NCI-H2107 treated with DMSO at 0.1 percent for 48 hours (cell line): ENCODE measurements around the gene PPP1R26.
"Not testable (repeated sequence)": the region's sequence is repeated elsewhere in the genome, so short reads cannot be mapped to it uniquely, and the experiment has no call there.

ENCODE experiments used
- DNase-seq: peaks from one replicate; lab custom pipeline; 2025; ENCODE audit not compliant: unreplicated experiment; lab: John Stamatoyannopoulos, UW

The PPP1R26 gene, protein sequence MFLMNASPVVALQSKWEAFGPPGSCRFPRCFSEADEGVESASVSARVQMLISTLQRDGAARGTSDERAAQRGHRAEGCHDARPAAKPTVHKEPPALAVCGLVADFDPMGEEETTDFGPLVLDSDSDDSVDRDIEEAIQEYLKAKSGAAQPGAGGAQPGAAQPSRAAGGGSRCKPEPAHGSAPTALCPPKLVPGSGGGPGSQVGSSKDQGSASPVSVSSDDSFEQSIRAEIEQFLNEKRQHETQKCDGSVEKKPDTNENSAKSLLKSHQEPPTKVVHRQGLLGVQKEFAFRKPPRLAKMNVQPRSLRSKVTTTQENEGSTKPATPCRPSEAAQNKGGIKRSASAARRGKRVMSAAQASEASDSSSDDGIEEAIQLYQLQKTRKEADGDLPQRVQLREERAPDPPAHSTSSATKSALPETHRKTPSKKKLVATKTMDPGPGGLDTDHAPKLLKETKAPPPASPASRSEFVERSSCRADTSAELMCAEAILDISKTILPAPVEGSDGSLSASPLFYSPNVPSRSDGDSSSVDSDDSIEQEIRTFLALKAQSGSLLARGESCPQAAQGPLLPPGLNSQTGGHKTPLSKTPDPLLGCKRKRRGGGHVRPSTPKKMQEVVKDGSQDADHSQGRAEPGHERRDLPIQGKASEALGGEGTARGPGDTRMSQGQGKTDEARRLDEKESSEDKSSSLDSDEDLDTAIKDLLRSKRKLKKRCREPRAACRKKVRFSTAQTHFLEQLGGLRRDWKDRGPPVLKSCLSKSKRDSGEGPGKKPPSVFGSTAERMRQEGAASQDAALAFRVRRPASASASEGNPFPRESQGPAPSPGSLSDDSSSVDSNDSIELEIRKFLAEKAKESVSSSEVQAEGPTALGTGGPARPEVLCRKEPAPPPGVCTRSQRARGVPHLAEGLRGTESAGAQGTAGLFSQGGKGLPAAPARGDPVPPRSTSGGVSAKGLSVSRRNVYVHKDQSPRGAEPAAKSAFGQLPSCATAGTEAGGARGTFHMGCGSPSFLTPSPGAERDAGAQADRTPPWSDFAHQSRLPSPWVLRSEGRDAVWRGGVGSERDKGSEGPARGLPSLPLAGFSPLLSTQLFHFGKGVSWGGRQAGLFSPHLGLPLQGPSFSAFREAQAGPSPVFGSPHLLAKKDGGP (N-terminal part only)

DNA sequence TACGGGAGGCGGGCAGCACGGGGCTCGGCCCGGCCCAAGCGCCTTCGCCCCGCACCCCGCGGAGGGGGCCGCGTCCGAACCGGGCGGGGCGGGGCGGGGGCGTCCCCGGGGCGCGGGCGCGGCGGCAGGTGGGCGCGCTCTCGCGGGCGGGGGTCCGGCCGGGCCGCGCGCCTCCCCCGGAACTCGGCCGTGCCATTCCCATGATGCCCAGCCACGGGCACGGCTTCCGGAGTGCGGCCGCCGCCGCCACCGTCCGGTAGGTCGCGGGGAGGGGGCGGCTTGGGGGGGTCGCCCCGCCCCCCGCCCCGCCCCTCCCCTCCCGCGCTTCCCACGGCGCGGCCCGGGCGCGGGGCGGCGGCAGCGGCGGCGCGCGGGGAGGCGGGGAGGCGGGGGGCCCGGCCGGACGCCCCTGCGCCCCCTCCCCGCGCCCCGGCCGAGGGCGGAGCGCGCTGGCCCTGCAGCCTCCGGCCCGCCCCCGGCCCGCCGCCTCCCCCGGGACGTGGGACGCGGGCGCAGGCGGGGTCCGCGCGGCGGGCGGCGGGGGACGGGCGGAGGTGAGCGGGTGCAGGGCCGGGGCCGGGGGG, at the start of gene PPP1R26:
PPP1R26 (plus strand) TSS at position 314 of the 584 bp plus-strand sequence. CDS start 4,729 bp downstream, outside the sequence.
- DNase-seq: no peak

DNA sequence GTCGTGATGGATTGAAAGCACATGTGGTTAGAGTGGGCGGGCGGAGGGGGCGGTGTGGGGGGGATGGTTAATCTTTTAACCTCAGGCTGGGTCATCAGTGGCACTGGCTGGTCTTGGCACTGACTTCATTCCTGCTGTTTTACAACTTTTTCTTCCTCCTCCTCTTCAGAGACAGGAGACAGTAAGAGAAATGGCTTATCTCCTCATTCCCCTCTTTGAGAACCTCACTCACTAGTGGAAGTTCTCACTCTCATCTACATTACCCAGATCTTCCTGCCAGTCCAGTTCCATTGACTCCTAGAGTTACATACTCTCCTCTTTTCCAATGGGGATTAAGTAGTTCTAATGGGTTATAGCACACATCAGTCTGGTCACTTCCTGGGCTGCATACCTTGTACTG, 42.3 kb upstream of the PPP1R26 start:
- no peak for DNase-seq

DNA sequence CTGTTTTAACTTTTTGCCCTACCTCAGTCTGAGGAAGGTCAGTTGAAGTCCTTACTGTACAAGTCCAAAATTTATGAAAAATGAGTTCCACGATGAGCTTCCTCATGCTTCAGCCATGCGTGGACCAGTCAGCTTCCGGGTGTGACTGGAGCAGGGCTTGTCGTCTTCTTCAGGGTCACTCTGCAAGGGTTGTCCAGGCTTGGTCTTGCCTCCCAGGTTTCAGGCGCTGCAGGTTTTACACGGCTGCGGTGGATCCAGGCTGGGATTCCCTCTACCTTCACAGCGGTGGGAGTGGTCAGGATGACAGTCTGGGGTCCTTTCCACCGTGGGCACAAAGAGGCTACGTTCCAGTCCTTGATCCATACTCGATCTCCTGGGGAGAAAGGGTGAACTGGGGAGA, 41.9 kb upstream of the PPP1R26 start:
- not testable (repeated sequence) for DNase-seq

GRCh38 chr9:135438581-135439232, 40.9 kb upstream of the PPP1R26 start:
- not testable (repeated sequence) for DNase-seq

DNA sequence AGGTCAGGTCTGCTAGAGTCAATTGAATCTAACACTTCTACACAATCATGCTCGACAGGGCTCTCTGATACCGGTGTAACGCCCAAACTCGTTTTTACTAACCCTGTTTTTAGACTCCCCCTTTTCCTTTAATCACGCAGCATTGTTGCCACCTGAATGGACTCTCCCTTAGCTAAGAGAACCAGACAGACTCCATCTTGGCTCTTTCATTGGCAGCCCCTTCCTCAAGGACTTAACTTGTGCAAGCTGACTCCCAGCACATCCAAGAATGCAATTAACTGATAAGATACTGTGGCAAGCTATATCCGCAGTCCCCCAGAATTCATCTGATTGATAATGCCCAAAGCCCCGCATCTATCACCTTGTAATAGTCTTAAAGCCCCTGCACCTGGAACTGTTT, 40.1 kb upstream of the PPP1R26 start:
- DNase-seq: not testable (repeated sequence)

DNA sequence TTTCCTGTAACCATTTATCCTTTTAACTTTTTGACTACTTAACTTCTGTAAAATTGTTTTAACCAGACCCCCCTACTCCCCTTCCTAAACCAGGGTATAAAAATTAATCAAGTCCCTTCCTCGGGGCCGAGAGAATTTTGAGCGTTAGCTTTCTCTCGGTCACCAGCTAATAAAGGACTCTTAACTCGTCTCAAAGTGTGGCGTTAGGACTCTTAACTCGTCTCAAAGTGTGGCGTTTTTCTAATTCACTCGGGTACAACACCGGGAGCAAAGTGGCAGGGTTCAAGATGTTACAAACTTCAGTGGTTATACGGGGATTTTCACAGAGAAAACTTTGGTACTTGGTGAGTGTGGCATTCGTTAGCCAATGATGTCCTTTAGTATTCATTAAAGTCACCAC, 39.7 kb upstream of the PPP1R26 start:
- no peak for DNase-seq

- DNase-seq: no peak
Observed at GRCh38 chr9:135440620-135441019, 39.0 kb upstream of the PPP1R26 start.

- DNase-seq: not testable (repeated sequence)
Observed at GRCh38 chr9:135441105-135442071, 38.2 kb upstream of the PPP1R26 start.

DNA sequence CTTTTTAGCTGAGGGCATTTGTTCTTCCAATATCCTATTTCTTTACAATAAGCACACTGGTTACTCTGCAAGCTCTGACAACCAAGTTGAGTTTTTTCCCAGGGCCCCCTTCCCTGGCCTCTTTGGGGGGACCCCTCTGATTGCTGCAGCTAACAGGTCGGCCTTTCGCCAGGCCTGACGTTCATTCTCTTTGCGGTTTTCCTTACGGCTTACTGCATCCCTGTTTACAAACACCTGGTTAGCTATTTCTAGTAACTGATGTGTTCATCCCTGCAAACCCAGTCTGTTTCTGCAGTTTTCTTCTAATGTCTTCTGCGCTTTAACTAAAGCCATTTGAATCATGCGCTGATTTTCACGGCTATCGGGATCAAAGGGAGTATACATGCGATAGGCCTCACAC, 37.5 kb upstream of the PPP1R26 start:
- no peak for DNase-seq

- DNase-seq: no peak
Observed at GRCh38 chr9:135443797-135444425, 35.7 kb upstream of the PPP1R26 start.

GRCh38 chr9:135447126-135447525, 32.5 kb upstream of the PPP1R26 start:
- DNase-seq: no peak

- DNase-seq: no peak
Observed at GRCh38 chr9:135448663-135449100, 30.9 kb upstream of the PPP1R26 start.

- peak; percentile 34 for DNase-seq
Observed at GRCh38 chr9:135449532-135449931, 30.1 kb upstream of the PPP1R26 start.

DNA sequence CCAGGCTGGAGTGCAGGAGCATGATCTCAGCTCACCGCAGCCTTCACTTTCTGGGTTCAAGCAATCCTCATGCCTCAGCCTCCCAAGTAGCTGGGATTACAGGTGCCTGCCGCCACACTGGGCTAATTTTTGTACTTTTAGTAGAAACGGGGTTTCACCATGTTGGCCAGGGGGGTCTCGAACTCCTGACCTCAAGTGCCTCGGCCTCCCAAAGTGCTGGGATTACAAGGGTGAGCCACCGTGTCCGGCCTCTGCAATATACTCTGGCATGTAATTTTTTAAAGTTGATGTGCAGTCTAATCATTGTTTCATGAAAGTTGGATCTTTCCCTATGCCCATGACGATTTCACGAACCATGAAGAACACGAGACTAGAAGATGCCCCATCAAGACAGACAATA, 28.6 kb upstream of the PPP1R26 start:
- DNase-seq: no peak

- not testable (repeated sequence) for DNase-seq
Observed at GRCh38 chr9:135451909-135452308, 27.7 kb upstream of the PPP1R26 start.

DNA sequence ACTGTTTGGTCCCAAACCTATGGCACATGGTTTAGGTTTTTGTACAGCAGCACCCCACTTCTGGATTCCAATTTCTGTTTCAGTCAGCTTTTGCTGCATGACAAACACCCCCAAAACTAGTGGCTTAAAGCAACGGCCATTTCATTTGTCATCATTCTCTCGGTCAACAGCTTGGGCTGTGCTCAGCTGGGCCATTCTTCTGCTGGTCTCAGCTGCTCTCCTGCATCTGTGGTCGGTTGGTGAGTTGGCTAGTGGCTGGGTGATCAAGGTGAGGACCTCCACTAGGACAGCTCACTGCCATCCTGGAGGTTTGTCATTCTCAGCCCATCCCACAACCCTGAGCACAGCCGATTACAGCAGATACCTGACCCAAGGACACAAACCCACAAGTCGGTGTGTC, 24.8 kb upstream of the PPP1R26 start:
- DNase-seq: no peak

- no peak for DNase-seq
Observed at GRCh38 chr9:135455401-135456030, 24.1 kb upstream of the PPP1R26 start.

- peak; percentile 55 for DNase-seq
Observed at GRCh38 chr9:135456436-135457104, 23.0 kb upstream of the PPP1R26 start.
